GM13976 (cell line): ENCODE results near the gene KRTAP2-2.
"Not testable (repeated sequence)": the region's sequence is repeated elsewhere in the genome, so short reads cannot be mapped to it uniquely, and the experiment has no call there.

Experiments
- DNase-seq: peaks from one replicate; pipeline ENCODE4 v3.0.0; 2012; ENCODE audit warnings: low spot score
- CTCF ChIP-seq: IDR thresholded peaks from 2 replicates; pipeline ENCODE4 v1.5.1; 2012; ENCODE audit warnings: borderline replicate concordance, mild to moderate bottlenecking; ENCODE audit not compliant: insufficient read depth; ENCODE audit errors: extremely low read depth, missing control alignments, control extremely low read depth
- in situ Hi-C: fragments of 300-500 bp; cut with MboI; formaldehyde crosslinking; loops from one replicate; pipeline ENCODE4 v1.12.0; 2022; ENCODE audit warnings: low sequenced_read_pairs, mixed read lengths, inconsistent platforms; ENCODE audit not compliant: unreplicated experiment

KRTAP2-2 gene

GRCh38 chr17:41055130-41055529, at the start of gene KRTAP2-2:
Gene KRTAP2-2, minus strand, starts transcription at chr17:41055230. Its CDS starts 19 bp downstream, at chr17:41055211.
- DNase-seq, in situ Hi-C loops: not testable (repeated sequence)

GRCh38 chr17:41104386-41105038, 49.5 kb upstream of the KRTAP2-2 start:
- DNase-seq, in situ Hi-C loops: not testable (repeated sequence)

- in situ Hi-C loops, result no loop called here
- no peak for DNase-seq
- no peak for TF ChIP-seq CTCF
Observed at GRCh38 chr17:41103896-41104295, 48.9 kb upstream of the KRTAP2-2 start.

- no peak for TF ChIP-seq CTCF
- in situ Hi-C loops, result no loop called here
- no peak for DNase-seq
Observed at GRCh38 chr17:41101586-41102259, 46.7 kb upstream of the KRTAP2-2 start, which contains the start of gene KRTAP4-16. Gene KRTAP4-16, minus strand, starts transcription at chr17:41102209. Its CDS starts 0 bp downstream, at chr17:41102209.

- in situ Hi-C loops, DNase-seq: not testable (repeated sequence)
Observed at GRCh38 chr17:41099682-41100480, 44.9 kb upstream of the KRTAP2-2 start.

- in situ Hi-C loops, result no loop called here
- no peak for TF ChIP-seq CTCF
- DNase-seq, result no peak
Observed at GRCh38 chr17:41098481-41098880, 43.5 kb upstream of the KRTAP2-2 start.

GRCh38 chr17:41098042-41098441, 43.0 kb upstream of the KRTAP2-2 start, which contains the start of gene KRTAP4-8:
Gene KRTAP4-8, minus strand, starts transcription at chr17:41098142. Its CDS starts 58 bp downstream, at chr17:41098084.
- DNase-seq, result no peak
- TF ChIP-seq CTCF, result no peak
- in situ Hi-C loops, result no loop called here

- no peak for DNase-seq
- no peak for TF ChIP-seq CTCF
- in situ Hi-C loops, result no loop called here
Observed at GRCh38 chr17:41096055-41096454, 41.0 kb upstream of the KRTAP2-2 start.

- DNase-seq, in situ Hi-C loops: not testable (repeated sequence)
Observed at GRCh38 chr17:41088760-41089352, 33.8 kb upstream of the KRTAP2-2 start.

GRCh38 chr17:41084100-41084856, 29.2 kb upstream of the KRTAP2-2 start, which contains the start of gene KRTAP4-7:
Gene KRTAP4-7, plus strand, starts transcription at chr17:41084150. Its CDS starts 57 bp downstream, at chr17:41084207.
- DNase-seq, in situ Hi-C loops: not testable (repeated sequence)
